Measurements from ENCODE around the gene PLEKHN1.
"Not testable (repeated sequence)": the region's sequence is repeated elsewhere in the genome, so short reads cannot be mapped to it uniquely, and the experiment has no call there.

The PLEKHN1 gene

GRCh38 chr1:1011396-1011949, 45.2 kb downstream of the PLEKHN1 start:
- TF ChIP-seq CTCF (IDR thresholded peaks at IDR 0.05; ENCODE audit: insufficient read depth, low read depth, low read length, missing control alignments): no peak
- H3K4me3 ChIP-seq (ENCODE audit: low read depth, low read length): no peak overlapping the region
- no peak for DNase-seq (ENCODE audit: low read depth)

GRCh38 chr1:1012736-1013104, 46.4 kb downstream of the PLEKHN1 start:
- H3K4me3 ChIP-seq (ENCODE audit: low read depth, low read length): peak overlapping the region; percentile 82
- DNase-seq (ENCODE audit: low read depth): not testable (repeated sequence)

GRCh38 chr1:1013105-1013921, 47.0 kb downstream of the PLEKHN1 start, which contains the start of gene ISG15:
ISG15 (plus strand) TSS chr1:1013497; CDS start chr1:1013574, 77 bp downstream.
- peak within 1 kb of the TSS; percentile 82 for H3K4me3 ChIP-seq (ENCODE audit: low read depth, low read length)
- DNase-seq (ENCODE audit: low read depth): peak; percentile 93

GRCh38 chr1:1013922-1014648, 47.8 kb downstream of the PLEKHN1 start:
- peak; percentile 76 for DNase-seq (ENCODE audit: low read depth)
- TF ChIP-seq CTCF (IDR thresholded peaks at IDR 0.05; ENCODE audit: insufficient read depth, low read depth, low read length, missing control alignments): no peak
- H3K4me3 ChIP-seq (ENCODE audit: low read depth, low read length): peak overlapping the region; percentile 82

More at GRCh38 chr1:1013105-1013921, 47.0 kb downstream of the PLEKHN1 start, which contains the start of gene ISG15:
- no peak for TF ChIP-seq CTCF (IDR thresholded peaks at IDR 0.05; ENCODE audit: insufficient read depth, low read depth, low read length, missing control alignments)

- peak; percentile 49 for DNase-seq (ENCODE audit: low read depth)
- peak; percentile 40 for TF ChIP-seq CTCF (IDR thresholded peaks at IDR 0.05; ENCODE audit: insufficient read depth, low read depth, low read length, missing control alignments)
- H3K4me3 ChIP-seq (ENCODE audit: low read depth, low read length): peak overlapping the region; percentile 82
These were observed 48.8 kb downstream of the PLEKHN1 start for GRCh38 chr1:1014799-1015681.

GRCh38 chr1:1017397-1018320, 51.4 kb downstream of the PLEKHN1 start:
- H3K4me3 ChIP-seq (ENCODE audit: low read depth, low read length); DNase-seq (ENCODE audit: low read depth): not testable (repeated sequence)

GRCh38 chr1:1018321-1018685, 52.0 kb downstream of the PLEKHN1 start:
- not testable (repeated sequence) for DNase-seq (ENCODE audit: low read depth); H3K4me3 ChIP-seq (ENCODE audit: low read depth, low read length)
